PC-9 (cell line): ENCODE results near the gene TM4SF1.

Source experiments
- CTCF ChIP-seq: fragments of 200-600 bp; sonication (generic); conservative IDR thresholded peaks from 2 replicates; pipeline ENCODE4 v1.6.1; 2017; ENCODE audit warnings: mixed run types, antibody characterized with exemption, mild to moderate bottlenecking, moderate library complexity
- EZH2 ChIP-seq: fragments of 200-600 bp; sonication (generic); IDR thresholded peaks from 2 replicates; pipeline ENCODE4 v1.8.0; 2017; ENCODE audit warnings: antibody characterized with exemption, low read depth

GRCh38 chr3:149398296-149398695 lies 20.8 kb upstream of the TM4SF1 start:
- TF ChIP-seq CTCF (no peak), EZH2 (no peak)
